A673 (cell line): ENCODE results near the gene CD248. TPM values are rescaled to one million over a fixed set of nuclear protein-coding genes. Genes with fewer than 3 reads are reported as not detected.
A peak's percentile ranks its signal among the peaks of the same experiment; 100 is the strongest.

Experiments
- Bru-seq: library from RNA; stranded (reverse); fragments of 400-500 nt; gene quantifications from one replicate; lab custom pipeline; 2021; lab: Mats Ljungman, UMichigan
- BruChase-seq, 2 experiments: library from RNA; stranded (reverse); fragments of 400-500 nt; gene quantifications; one replicate each; lab custom pipeline; 2021; lab: Mats Ljungman, UMichigan
- BruUV-seq: library from RNA; stranded (reverse); fragments of 400-500 nt; replicated peaks from 2 replicates; lab custom pipeline; 2021; lab: Mats Ljungman, UMichigan
- CTCF ChIA-PET: fragments of 300-600 bp; sonication (Branson Sonifier 250); formaldehyde crosslinking; loops from one replicate; lab custom pipeline; 2022; ENCODE audit warnings: antibody characterized with exemption; lab: Charles Lee
- POLR2A ChIA-PET: fragments of 300-600 bp; sonication (Branson Sonifier 250); formaldehyde crosslinking; loops from one replicate; lab custom pipeline; 2022; ENCODE audit warnings: antibody characterized with exemption; ENCODE audit not compliant: low non-redundant PET; lab: Charles Lee
- DNase-seq: peaks from one replicate; pipeline ENCODE4 v3.0.0-alpha.2; 2015; ENCODE audit warnings: low spot score
- H3K27ac ChIP-seq: fragments of 200-600 bp; sonication (generic); 2 replicates; pipeline ENCODE4 v1.5.1; 2016; ENCODE audit warnings: mixed run types, low read depth, mild to moderate bottlenecking, mixed read lengths, antibody characterized with exemption, low read length; ENCODE audit not compliant: poor library complexity, severe bottlenecking
- H3K27me3 ChIP-seq: fragments of 200-600 bp; sonication (generic); replicated peaks from 2 replicates; pipeline ENCODE4 v1.6.1; 2017; ENCODE audit warnings: mixed run types, low read depth, mild to moderate bottlenecking, mixed read lengths, antibody characterized with exemption, low read length; ENCODE audit not compliant: insufficient read depth, poor library complexity
- H3K36me3 ChIP-seq: fragments of 200-600 bp; sonication (generic); 2 replicates; pipeline ENCODE4 v1.6.1; 2016; ENCODE audit warnings: mixed run types, mild to moderate bottlenecking, mixed read lengths, antibody characterized with exemption, low read length; ENCODE audit not compliant: insufficient read depth, poor library complexity, severe bottlenecking
- H3K4me1 ChIP-seq: fragments of 200-600 bp; sonication (generic); 2 replicates; pipeline ENCODE4 v1.6.1; 2017; ENCODE audit warnings: mixed run types, mild to moderate bottlenecking, mixed read lengths, antibody characterized with exemption, low read length; ENCODE audit not compliant: insufficient read depth, poor library complexity, severe bottlenecking
- H3K4me3 ChIP-seq: fragments of 200-600 bp; sonication (generic); 2 replicates; pipeline ENCODE4 v1.5.1; 2016; ENCODE audit warnings: low read depth, mixed run types, mild to moderate bottlenecking, mixed read lengths, low read length; ENCODE audit not compliant: poor library complexity, severe bottlenecking
- H3K9me3 ChIP-seq: fragments of 200-600 bp; sonication (generic); 2 replicates; pipeline ENCODE4 v1.6.1; 2016; ENCODE audit warnings: mixed run types, low read depth, mild to moderate bottlenecking, mixed read lengths, antibody characterized with exemption, low read length; ENCODE audit not compliant: poor library complexity, severe bottlenecking
- CTCF ChIP-seq: fragments of 300-800, 200-600 bp; sonication (generic); conservative IDR thresholded peaks from 2 replicates; pipeline ENCODE4 v1.5.1; 2017; ENCODE audit warnings: low read depth, mild to moderate bottlenecking, antibody characterized with exemption, low read length, moderate library complexity, mixed read lengths
- EZH2 ChIP-seq: fragments of 200-600 bp; sonication (generic); IDR thresholded peaks from 2 replicates; pipeline ENCODE4 v1.6.1; 2017; ENCODE audit warnings: borderline replicate concordance, low read depth, mild to moderate bottlenecking, mixed read lengths, antibody characterized with exemption, low read length; ENCODE audit not compliant: poor library complexity, severe bottlenecking
- intact Hi-C: fragments of 100-400 bp; cut with micrococcal nuclease; formaldehyde crosslinking; loops from one replicate; pipeline ENCODE4 v1.10.0; 2022; ENCODE audit not compliant: unreplicated experiment
- long read RNA-seq: library from polyadenylated mRNA; stranded (forward); transcript quantifications from one replicate; pipeline ENCODE4 v2.0.0, GENCODE V29; 2022
- total RNA-seq: library from RNA; stranded (reverse); gene quantifications from 2 replicates; pipeline ENCODE4 v1.2.3, GENCODE V29; 2021

Gene CD248
- total RNA-seq (97.8 and 111 TPM in 2 replicates), Bru-seq, nascent RNA (percentile 74 among the genes with signal in this experiment), BruChase-seq, experiment 1, labeled RNA remaining after a 2-hour chase (percentile 86 among the genes with signal in this experiment), BruChase-seq, experiment 2, labeled RNA remaining after a 6-hour chase (percentile 95 among the genes with signal in this experiment)
- long read RNA-seq, transcript CD248-201 (1 exons, 2,558 nt) = major isoform, 242 of 242 reads
- long read RNA-seq, partial matches to known transcripts = 0 of 242 reads
- long read RNA-seq, other reads (novel, unspliced or antisense) = 0 of 242 reads

GRCh38 chr11:66316849-66317251 is at the start of gene CD248:
Gene CD248, minus strand, starts transcription at chr11:66317044. Its CDS starts 17 bp downstream, at chr11:66317027.
- Histone ChIP-seq H3K27me3 (no peaks in the 10 kb centered on the region), H3K36me3 (no peaks in the 10 kb centered on the region), H3K9me3 (no peaks in the 10 kb centered on the region), H3K4me3 (peak within 1 kb of the TSS; percentile 57), H3K4me1 (peaks cover 62% of the 10 kb centered on the region), H3K27ac (peak within 1 kb of the TSS; percentile 100)
- no peak for TF ChIP-seq CTCF
- no peak for TF ChIP-seq EZH2
- ChIA-PET POLR2A (interaction anchor here (0.6 kb wide), 2 partner anchors 29 to 91 kb away, joined by 5 to 12 read pairs; no protein-coding TSS in a partner anchor), CTCF (interaction anchor here (0.6 to 1.2 kb wide), 5 partner anchors 12 to 977 kb away, joined by 3 to 7 read pairs (median 5); partner anchors contain the start of gene YIF1A)
- BruUV-seq = no TSS peak
- intact Hi-C loops = no loop called here
- peak; percentile 92 for DNase-seq

GRCh38 chr11:66365711-66366619 is 49.1 kb upstream of the CD248 start:
- Histone ChIP-seq H3K9me3 (no peaks in the 10 kb centered on the region), H3K27ac (peak overlapping the region; percentile 37), H3K4me3 (no peak overlapping the region), H3K27me3 (no peaks in the 10 kb centered on the region), H3K4me1 (peaks cover 16% of the 10 kb centered on the region), H3K36me3 (peaks cover 80% of the 10 kb centered on the region)
- TF ChIP-seq CTCF (no peak), EZH2 (no peak)
- DNase-seq = no peak
- intact Hi-C loops = no loop called here
- POLR2A ChIA-PET = interaction anchor here (0.7 to 1.0 kb wide), 2 partner anchors 54 to 428 kb away, joined by 3 read pairs; no protein-coding TSS in a partner anchor
- no TSS peak for BruUV-seq
- CTCF ChIA-PET = no interaction called here

GRCh38 chr11:66365166-66365565 is 48.3 kb upstream of the CD248 start:
- CTCF ChIA-PET = no interaction called here
- Histone ChIP-seq H3K4me3 (no peak overlapping the region), H3K4me1 (peaks cover 14% of the 10 kb centered on the region), H3K27me3 (no peaks in the 10 kb centered on the region), H3K27ac (peak overlapping the region; percentile 37), H3K36me3 (peaks cover 80% of the 10 kb centered on the region), H3K9me3 (no peaks in the 10 kb centered on the region)
- intact Hi-C loops = no loop called here
- DNase-seq = no peak
- no TSS peak for BruUV-seq
- no peak for TF ChIP-seq EZH2
- TF ChIP-seq CTCF = no peak
- POLR2A ChIA-PET = interaction anchor here (0.6 to 1.0 kb wide), 4 partner anchors 23 to 303 kb away, joined by 3 to 6 read pairs (median 5); no protein-coding TSS in a partner anchor
